HS-5 (cell line): ENCODE measurements around the gene BOK.
"Not testable (repeated sequence)": the region's sequence is repeated elsewhere in the genome, so short reads cannot be mapped to it uniquely, and the experiment has no call there.

Experiments used
- DNase-seq: peaks from one replicate; pipeline ENCODE4 v3.0.0-alpha.2; 2012; ENCODE audit warnings: low read depth

BOK gene

DNA sequence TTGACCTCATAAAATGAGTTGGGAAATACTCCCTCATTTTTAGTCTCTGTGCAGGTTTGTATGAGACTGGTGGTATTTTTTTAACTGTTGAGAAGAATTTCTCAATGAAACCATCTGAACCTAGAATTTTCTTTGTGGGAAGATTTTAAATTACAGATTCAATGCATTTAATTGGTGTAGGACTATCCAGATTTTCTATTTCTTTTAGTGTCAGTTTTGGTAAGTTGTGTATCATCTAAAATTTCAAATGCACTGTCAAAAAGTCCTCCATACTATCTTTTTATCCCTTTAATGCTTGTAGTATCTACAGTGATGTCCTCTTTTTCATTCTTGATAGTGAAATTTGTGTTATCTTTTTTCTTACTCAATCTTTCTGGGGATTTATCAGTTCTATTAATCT lies 1.8 kb upstream of the BOK start:
- no peak for DNase-seq

DNA sequence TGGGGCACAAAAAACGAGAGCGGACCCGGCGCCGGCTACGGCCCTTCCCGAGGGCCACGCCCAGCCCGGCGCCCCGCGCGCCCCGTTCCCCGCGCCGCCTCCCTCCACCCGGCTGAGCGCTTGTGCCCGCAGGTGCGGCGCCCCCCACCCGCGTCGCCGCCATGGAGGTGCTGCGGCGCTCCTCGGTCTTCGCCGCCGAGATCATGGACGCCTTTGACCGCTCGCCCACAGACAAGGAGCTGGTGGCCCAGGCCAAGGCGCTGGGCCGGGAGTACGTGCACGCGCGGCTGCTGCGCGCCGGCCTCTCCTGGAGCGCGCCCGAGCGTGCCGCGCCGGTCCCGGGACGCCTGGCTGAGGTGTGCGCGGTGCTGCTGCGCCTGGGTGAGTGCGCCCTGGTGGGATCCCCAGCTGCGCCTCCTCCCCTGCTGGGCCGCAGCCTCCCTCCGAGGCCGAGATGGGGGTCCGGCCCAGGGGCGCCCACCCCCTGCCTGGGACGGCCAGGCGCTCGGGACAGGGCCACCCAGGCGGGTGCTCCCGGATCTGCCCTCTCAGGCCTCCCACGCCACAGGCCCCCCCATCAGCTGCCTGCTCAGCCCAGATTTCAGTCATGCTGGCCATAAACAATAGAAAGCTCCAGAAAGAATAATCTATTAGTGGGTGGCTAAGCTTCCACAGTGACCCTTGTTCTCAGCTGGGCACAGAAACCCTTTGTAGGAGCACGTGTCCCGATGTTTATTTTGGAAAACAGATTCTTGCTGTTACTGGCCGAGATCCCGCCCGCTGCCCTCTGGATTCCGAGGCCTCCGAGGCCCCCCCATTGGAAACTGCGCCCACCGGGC lies 997 bp downstream of the BOK start:
- DNase-seq: no peak

DNA sequence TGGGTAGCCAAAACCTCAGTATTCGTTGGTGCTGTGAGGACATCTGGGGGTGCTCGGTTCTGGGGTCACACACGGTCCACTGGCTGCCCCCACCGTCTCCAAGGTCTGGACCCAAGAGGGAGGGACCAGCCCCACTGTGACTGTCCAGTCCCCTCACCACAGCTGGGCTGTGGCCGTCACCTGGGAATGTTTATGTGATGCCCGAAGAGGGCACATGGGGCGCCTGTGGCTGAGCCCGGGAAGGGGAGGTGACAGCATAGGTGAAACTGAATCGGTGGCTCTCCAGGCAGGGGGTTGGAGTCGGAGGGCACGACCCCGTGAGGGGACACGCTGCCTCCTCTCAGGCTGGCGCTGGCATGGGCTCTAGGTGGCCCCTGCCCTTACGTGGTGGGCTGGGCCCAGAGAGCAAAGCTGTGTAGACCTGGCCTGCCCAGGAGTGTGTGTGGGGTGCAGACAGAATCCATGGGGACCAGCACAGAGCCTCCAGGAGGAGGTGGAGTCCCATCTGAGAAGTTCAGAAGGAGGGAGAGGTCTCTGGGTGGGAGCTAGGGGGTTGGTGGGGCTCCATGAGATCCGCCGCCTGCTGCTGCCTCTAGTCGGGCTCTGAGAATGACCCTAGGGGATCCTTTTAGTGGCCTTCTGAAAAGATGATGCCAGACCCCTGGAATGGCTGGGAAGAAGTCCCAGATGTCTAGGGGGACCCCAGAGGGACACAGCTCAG lies 1.8 kb downstream of the BOK start:
- DNase-seq: no peak

DNA sequence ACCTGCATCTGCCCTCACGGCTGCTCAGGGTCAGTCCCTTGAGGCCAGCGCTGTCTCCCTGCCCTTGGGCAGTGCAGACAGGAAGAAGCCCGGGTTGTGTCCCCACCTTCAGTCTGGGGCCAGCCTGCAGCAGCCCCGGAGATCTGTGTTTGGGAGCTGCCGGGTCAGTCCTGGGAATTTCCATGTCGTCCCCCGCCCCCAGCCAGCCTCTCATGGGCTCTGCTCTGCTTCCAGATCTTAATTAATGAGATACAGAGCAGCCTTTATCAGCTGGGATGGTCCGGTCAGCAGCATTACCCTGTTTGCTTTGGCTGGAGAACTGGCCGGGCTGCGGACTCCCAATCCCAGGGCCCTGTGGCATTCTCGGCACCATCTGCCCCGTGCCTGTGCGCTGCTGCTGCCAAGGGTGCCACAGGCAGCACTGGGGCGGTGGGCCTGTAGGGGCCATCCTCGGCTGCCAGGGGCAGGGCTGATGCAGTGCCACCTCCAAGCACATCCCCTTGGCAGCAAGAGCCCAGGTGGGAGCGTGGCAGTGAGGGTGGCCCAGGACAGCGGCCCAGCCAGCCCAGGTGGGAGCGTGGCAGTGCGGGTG lies 2.4 kb downstream of the BOK start:
- no peak for DNase-seq

DNA sequence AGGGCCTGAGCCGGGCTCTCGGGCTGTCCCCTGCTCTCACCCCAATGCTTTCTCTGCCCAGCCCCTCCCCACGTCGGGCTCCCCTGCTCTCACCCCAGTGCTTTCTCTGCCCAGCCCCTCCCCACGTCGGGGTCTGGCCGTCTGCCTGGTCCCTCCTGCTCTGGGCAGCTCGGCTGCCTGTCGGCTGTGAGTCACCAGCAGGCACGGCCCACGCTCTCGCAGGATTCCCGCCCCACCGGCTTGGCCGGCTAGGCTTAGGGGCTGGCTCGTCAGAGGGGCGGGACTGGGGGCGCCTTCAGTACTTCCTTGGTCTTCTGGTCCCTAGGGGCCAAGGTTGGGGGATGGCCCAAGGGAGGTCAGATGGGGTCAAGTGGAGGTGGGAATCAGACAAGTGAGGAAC lies 3.3 kb downstream of the BOK start:
- DNase-seq: no peak

GRCh38 chr2:241562269-241562891 lies 3.8 kb downstream of the BOK start:
- no peak for DNase-seq

GRCh38 chr2:241563031-241563507 lies 4.5 kb downstream of the BOK start:
- DNase-seq: no peak

DNA sequence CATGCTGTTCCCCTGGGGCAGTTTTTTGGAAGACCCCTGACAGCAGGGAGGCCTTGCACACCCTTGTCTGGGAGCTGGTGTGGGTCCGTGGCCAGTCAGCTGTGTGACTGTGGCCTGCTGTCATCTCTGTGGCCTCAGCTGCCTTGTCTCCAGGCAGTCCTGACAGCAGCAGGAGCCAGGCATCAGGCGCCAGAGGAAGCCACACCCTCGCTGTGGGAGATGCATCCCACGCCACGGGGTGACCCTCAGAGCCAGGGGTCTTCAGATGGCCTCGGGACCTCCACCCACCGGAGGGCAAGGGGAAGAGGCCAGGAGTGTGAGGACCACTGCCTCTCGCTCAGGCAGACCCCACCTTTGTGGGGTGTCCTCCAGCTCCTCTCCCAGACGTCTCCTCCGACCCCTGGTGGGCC lies 5.0 kb downstream of the BOK start:
- DNase-seq: no peak

GRCh38 chr2:241563981-241564595 lies 5.5 kb downstream of the BOK start:
- no peak for DNase-seq

DNA sequence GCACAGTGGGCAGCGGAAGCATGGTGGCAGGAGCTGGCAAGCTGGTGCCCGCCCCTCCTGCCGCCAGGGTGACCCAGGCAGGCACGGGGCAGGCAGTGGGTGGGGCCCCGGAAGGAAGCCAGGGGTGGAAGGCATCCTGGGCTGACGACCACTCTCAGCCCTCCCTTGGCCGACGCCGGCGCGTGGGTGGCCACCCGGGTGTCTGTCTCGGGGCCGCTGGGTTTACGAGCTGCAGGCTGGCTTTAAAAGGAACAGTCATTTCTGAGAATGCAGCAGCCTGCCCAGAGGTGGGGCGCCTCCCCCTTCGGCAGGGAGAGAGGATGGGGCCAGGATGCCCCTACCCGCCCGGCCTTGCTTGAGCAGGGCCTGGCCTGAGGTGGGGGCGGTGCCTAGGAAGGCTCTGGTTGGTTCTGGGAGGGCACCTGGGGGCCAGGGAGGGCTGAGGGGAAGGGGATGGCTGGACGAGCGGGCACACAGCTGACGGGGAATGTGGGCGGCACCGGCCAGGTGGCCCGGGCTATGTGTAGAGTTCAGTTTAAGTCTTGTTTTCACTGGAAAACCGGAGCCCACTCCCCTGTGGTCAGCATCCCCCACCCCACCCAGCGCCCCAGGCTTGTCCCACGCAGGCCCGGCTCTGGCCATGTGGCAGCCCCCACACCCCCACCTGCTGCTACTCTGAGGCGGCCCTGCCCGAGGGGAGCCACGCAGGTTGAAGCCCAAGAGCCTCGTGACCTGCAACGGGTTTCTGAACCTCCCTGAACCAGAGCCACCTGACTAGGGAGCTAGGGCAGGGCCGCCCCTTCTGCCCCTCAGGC lies 6.3 kb downstream of the BOK start:
- no peak for DNase-seq

- no peak for DNase-seq
These were observed 6.9 kb downstream of the BOK start for GRCh38 chr2:241565411-241565810.

DNA sequence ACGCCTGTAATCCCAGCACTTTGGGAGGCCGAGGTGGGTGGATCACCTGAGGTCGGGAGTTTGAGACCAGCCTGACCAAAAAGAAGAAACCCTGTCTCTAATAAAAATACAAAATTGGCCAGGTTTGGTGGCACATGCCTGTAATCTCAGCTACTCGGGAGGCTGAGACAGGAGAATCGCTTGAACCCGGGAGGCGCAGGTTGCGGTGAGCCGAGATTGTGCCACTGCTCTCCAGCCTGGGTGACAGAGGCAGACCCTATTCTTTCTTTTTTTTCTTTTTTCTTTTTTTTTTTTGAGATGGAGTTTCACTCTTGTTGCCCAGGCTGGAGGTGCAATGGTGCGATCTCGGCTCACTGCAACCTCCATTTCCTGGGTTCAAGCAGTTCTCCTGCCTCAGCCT lies 7.5 kb downstream of the BOK start:
- DNase-seq: not testable (repeated sequence)

DNA sequence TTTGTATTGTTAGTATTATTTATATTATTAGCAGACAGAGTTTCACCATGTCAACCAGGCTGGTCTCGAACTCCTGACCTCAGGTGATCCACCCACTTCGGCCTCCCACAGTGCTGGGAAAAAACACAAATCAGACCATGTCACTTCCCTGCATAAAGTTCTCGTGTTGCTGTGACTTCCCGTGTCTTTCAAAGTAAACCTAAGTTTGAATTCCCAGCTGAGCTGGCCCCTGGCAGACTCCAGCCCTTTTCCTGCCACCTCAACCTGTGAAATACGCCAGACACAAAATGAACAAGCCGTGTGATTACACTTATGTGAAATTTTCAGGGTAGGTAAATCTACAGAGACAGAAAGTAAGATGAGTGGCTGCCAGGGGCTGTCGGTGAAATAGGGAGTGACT lies 7.9 kb downstream of the BOK start:
- DNase-seq: no peak

DNA sequence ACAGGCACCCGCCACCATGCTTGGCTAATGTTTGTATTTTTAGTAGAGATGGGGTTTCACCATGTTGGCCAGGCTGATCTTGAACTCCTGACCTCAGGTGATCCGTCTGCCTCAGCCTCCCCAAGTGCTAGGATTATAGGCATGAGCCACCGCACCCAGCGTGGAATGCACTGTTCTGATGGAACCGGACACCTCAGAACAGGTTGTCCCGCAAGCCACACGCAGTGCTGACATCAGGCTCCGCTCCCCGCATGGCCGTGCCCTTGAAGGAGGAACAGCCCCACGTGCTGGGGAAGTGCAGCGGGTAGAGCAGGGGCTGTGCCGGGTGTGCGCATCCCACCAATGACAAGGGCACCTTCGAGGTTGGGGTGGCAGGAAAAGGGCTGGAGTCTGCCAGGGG lies 8.7 kb downstream of the BOK start:
- DNase-seq: not testable (repeated sequence)

- no peak for DNase-seq
These were observed 9.2 kb downstream of the BOK start for GRCh38 chr2:241567776-241568175.

- DNase-seq: no peak
These were observed 10.2 kb downstream of the BOK start for GRCh38 chr2:241568726-241569125.

DNA sequence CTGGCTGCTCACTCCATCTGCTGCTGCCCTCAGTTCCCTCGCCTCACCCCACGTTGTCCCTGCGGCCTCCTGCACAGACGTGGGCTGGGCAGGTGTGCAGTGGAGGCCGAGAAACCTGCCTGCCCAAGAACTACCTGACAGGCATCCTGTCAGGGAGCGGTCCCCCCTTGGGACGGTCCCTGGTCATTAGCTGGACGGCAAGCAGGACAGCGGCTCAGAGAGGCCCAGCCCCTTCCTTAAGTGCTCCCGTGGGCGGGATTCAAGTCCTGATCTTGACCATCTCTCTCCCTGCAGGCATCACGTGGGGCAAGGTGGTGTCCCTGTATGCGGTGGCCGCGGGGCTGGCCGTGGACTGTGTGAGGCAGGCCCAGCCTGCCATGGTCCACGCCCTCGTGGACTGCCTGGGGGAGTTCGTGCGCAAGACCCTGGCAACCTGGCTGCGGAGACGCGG lies 11.3 kb downstream of the BOK start:
- no peak for DNase-seq

DNA sequence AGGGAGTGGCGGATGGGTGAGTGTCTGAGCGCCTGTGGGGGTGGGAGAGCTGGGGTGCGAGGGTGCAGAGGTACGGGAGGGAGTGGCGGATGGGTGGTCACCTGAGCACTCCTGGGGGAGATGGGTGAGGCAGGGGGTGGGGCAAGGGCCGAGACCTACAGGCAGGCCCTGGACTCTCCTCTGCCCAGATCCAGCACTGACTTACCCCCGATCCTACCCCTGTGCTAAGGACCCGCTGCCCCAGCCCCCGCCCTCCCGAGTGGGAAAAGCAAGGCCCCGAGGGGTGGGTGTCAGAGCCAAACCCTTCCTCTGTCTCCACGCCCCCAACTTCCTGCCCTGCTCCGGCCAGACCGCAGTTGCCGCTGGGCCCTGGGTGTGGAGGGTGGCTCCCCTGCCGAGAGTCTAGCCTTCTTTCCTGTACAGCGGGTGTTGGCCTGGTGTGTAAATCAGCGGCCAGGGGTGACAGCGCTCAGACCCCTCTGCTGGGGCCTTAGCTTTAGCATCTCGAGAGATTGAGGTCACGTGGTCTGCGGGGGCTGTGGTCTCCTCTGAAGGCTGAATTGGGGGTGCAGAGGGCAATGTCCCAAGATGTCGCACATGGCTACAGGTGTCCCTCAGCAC lies 12.5 kb downstream of the BOK start:
- no peak for DNase-seq

- no peak for DNase-seq
These were observed 13.5 kb downstream of the BOK start for GRCh38 chr2:241571821-241572620.
